Hepatocyte (in vitro differentiated cells): ENCODE data around the gene CELSR1. TPM values are rescaled to one million over a fixed set of nuclear protein-coding genes. Genes with fewer than 3 reads are reported as not detected.

Experiments
- DNase-seq: peaks from one replicate; pipeline ENCODE4 v3.0.0-alpha.2; 2016; ENCODE audit warnings: low spot score
- H2AFZ ChIP-seq: fragments of 200-600 bp; sonication (generic); 2 replicates; pipeline ENCODE4 v1.6.0; 2016; ENCODE audit warnings: antibody characterized with exemption, mild to moderate bottlenecking
- H3K27ac ChIP-seq: fragments of 200-600 bp; sonication (generic); 2 replicates; pipeline ENCODE4 v1.5.1; 2016; ENCODE audit warnings: mild to moderate bottlenecking
- H3K27me3 ChIP-seq: fragments of 200-600 bp; sonication (generic); 2 replicates; pipeline ENCODE4 v1.6.1; 2016
- H3K36me3 ChIP-seq: fragments of 200-600 bp; sonication (generic); replicated peaks from 2 replicates; pipeline ENCODE4 v1.5.1; 2016; ENCODE audit warnings: low read depth; ENCODE audit not compliant: insufficient read depth
- H3K4me1 ChIP-seq: fragments of 200-600 bp; sonication (generic); 2 replicates; pipeline ENCODE4 v1.5.1; 2016; ENCODE audit warnings: mild to moderate bottlenecking, moderate library complexity; ENCODE audit not compliant: insufficient read depth
- H3K4me2 ChIP-seq: fragments of 200-600 bp; sonication (generic); 2 replicates; pipeline ENCODE4 v1.6.0; 2016
- H3K4me3 ChIP-seq: fragments of 200-600 bp; sonication (generic); 2 replicates; pipeline ENCODE4 v1.5.1; 2016; ENCODE audit warnings: mild to moderate bottlenecking
- H3K79me2 ChIP-seq: fragments of 200-600 bp; sonication (generic); 2 replicates; pipeline ENCODE4 v1.6.0; 2017; ENCODE audit warnings: mild to moderate bottlenecking
- H3K9me2 ChIP-seq: fragments of 200-600 bp; sonication (generic); replicated peaks from 2 replicates; pipeline ENCODE4 v1.6.0; 2017; ENCODE audit warnings: mild to moderate bottlenecking; ENCODE audit not compliant: insufficient read depth
- H3K9me3 ChIP-seq: fragments of 200-600 bp; sonication (generic); 2 replicates; pipeline ENCODE4 v1.5.1; 2016; ENCODE audit warnings: low read depth, mild to moderate bottlenecking
- H4K20me1 ChIP-seq: fragments of 200-600 bp; sonication (generic); 2 replicates; pipeline ENCODE4 v1.6.0; 2016; ENCODE audit warnings: mild to moderate bottlenecking; ENCODE audit not compliant: insufficient read depth, poor library complexity, severe bottlenecking
- CTCF ChIP-seq: fragments of 200-600 bp; sonication (generic); IDR thresholded peaks from 2 replicates; pipeline ENCODE4 v1.5.1; 2016; ENCODE audit warnings: antibody characterized with exemption, mild to moderate bottlenecking; ENCODE audit not compliant: poor library complexity
- EZH2 ChIP-seq: fragments of 200-600 bp; sonication (generic); IDR thresholded peaks from 2 replicates; pipeline ENCODE4 v1.6.1; 2016; ENCODE audit warnings: antibody characterized with exemption, mild to moderate bottlenecking, borderline replicate concordance
- EZH2phosphoT487 ChIP-seq: fragments of 200-600 bp; sonication (generic); IDR thresholded peaks from one replicate; pipeline ENCODE4 v1.6.1; 2018; ENCODE audit warnings: antibody characterized with exemption, mild to moderate bottlenecking, low read depth, moderate library complexity; ENCODE audit not compliant: unreplicated experiment, severe bottlenecking
- WGBS: methylation state at CpG from one replicate; pipeline ENCODE4 v1.1.6; 2016; ENCODE audit warnings: low lambda C conversion rate; ENCODE audit errors: missing lambda C conversion rate; 5-methylcytosine and 5-hydroxymethylcytosine counted together
- polyA plus RNA-seq: library from polyadenylated mRNA; unstranded; fragments of >200 nt; fragmentation: Nextera tagmentation; extraction: Ambion mirVana; gene quantifications from 2 replicates; pipeline ENCODE4 v1.2.1, GENCODE V29; 2016
- total RNA-seq: library from RNA; depleted of rRNA; stranded (reverse); fragments of >200 nt; gene quantifications from 2 replicates; pipeline ENCODE4 v1.2.3, GENCODE V29; 2014

Gene CELSR1
- total and polyA plus RNA-seq, 2 experiments from 2014 or later: 3.0 to 8.7 TPM

- DNase-seq: no peak
- H3K9me3 ChIP-seq: no peaks in the 10 kb centered on the region
- H3K4me3 ChIP-seq: no peak overlapping the region
- H4K20me1 ChIP-seq: no peaks in the 10 kb centered on the region
- no peaks in the 10 kb centered on the region for H3K79me2 ChIP-seq
- H2AFZ ChIP-seq: no peak overlapping the region
- TF ChIP-seq EZH2: no peak
- TF ChIP-seq CTCF: no peak
- TF ChIP-seq EZH2phosphoT487: no peak
- H3K36me3 ChIP-seq: no peaks in the 10 kb centered on the region
- WGBS: 99% methylated on average over 30 of the region's 30 CpGs
- no peak overlapping the region for H3K27ac ChIP-seq
- H3K4me1 ChIP-seq: peaks cover 11% of the 10 kb centered on the region
- no peak overlapping the region for H3K4me2 ChIP-seq
- H3K27me3 ChIP-seq: peaks cover 17% of the 10 kb centered on the region
- no peaks in the 10 kb centered on the region for H3K9me2 ChIP-seq
Measured at GRCh38 chr22:46534177-46534776, 3.1 kb downstream of the CELSR1 start.

- no peak overlapping the region for H3K27ac ChIP-seq
- H4K20me1 ChIP-seq: no peaks in the 10 kb centered on the region
- no peak overlapping the region for H2AFZ ChIP-seq
- H3K4me3 ChIP-seq: no peak overlapping the region
- WGBS: 95% methylated on average over 40 of the region's 41 CpGs
- DNase-seq: no peak
- no peaks in the 10 kb centered on the region for H3K36me3 ChIP-seq
- H3K79me2 ChIP-seq: no peaks in the 10 kb centered on the region
- no peak for TF ChIP-seq EZH2
- no peak for TF ChIP-seq EZH2phosphoT487
- no peak for TF ChIP-seq CTCF
- no peaks in the 10 kb centered on the region for H3K9me2 ChIP-seq
- no peaks in the 10 kb centered on the region for H3K9me3 ChIP-seq
- H3K4me2 ChIP-seq: peak overlapping the region; percentile 49
- H3K4me1 ChIP-seq: peaks cover 7% of the 10 kb centered on the region
- peaks cover 8% of the 10 kb centered on the region for H3K27me3 ChIP-seq
Measured at GRCh38 chr22:46533070-46533833, 4.2 kb downstream of the CELSR1 start.

GRCh38 chr22:46532416-46532815 lies 5.0 kb downstream of the CELSR1 start:
- H3K4me1 ChIP-seq: no peaks in the 10 kb centered on the region
- H4K20me1 ChIP-seq: no peaks in the 10 kb centered on the region
- H3K79me2 ChIP-seq: no peaks in the 10 kb centered on the region
- no peaks in the 10 kb centered on the region for H3K9me3 ChIP-seq
- H3K36me3 ChIP-seq: no peaks in the 10 kb centered on the region
- H3K27me3 ChIP-seq: peaks cover 7% of the 10 kb centered on the region
- no peak overlapping the region for H3K4me3 ChIP-seq
- 83% methylated on average over 2 of the region's 3 CpGs for WGBS
- H3K27ac ChIP-seq: no peak overlapping the region
- no peaks in the 10 kb centered on the region for H3K9me2 ChIP-seq
- H3K4me2 ChIP-seq: peak overlapping the region; percentile 49
- no peak overlapping the region for H2AFZ ChIP-seq
- TF ChIP-seq EZH2: no peak
- TF ChIP-seq CTCF: no peak
- no peak for TF ChIP-seq EZH2phosphoT487
- no peak for DNase-seq
